ENCODE measurements around the gene DMGDH. TPM values are rescaled to one million over a fixed set of nuclear protein-coding genes. Genes with fewer than 3 reads are reported as not detected.

The DMGDH gene
- total RNA-seq, 1 donor from 2014 or later = 0.32 TPM

GRCh38 chr5:79008362-79008761, 61.1 kb downstream of the DMGDH start:
- peaks cover 2% of the 10 kb centered on the region for H3K27me3 Mint-ChIP-seq (ENCODE audit: insufficient read depth, low read depth)
- H4K20me1 ChIP-seq (ENCODE audit: low read depth) = no peaks in the 10 kb centered on the region
- H3K4me1 Mint-ChIP-seq = no peaks in the 10 kb centered on the region
- DNase-seq (ENCODE audit: low spot score) = no peak
- no peak overlapping the region for H2AFZ ChIP-seq (replicated peaks)
- no peaks in the 10 kb centered on the region for H3K79me2 ChIP-seq (ENCODE audit: low read depth)
- no peaks in the 10 kb centered on the region for H3K36me3 Mint-ChIP-seq
- TF ChIP-seq EZH2phosphoT487 (IDR thresholded peaks at IDR 0.05) = no peak
- TF ChIP-seq CTCF (IDR thresholded peaks at IDR 0.05) = no peak
- TF ChIP-seq EZH2 (IDR thresholded peaks at IDR 0.05) = no peak
- peak overlapping the region; percentile 65 for H3K27ac Mint-ChIP-seq
- H3K4me3 Mint-ChIP-seq = no peak overlapping the region
- no peaks in the 10 kb centered on the region for H3F3A ChIP-seq (ENCODE audit: low read depth)
- H3K9ac ChIP-seq = no peak overlapping the region
- H3K4me1 ChIP-seq = no peaks in the 10 kb centered on the region
- H3K4me2 ChIP-seq = no peak overlapping the region
- peaks cover 2% of the 10 kb centered on the region for H3K9me3 Mint-ChIP-seq
- H3K36me3 ChIP-seq = no peaks in the 10 kb centered on the region
- H3K27me3 ChIP-seq = no peaks in the 10 kb centered on the region
- no peaks in the 10 kb centered on the region for H3K9me3 ChIP-seq (ENCODE audit: low read depth)
- no peak overlapping the region for H3K4me3 ChIP-seq
- no peak overlapping the region for H3K27ac ChIP-seq

- no peak for DNase-seq (ENCODE audit: low spot score)
- Mint-ChIP-seq H3K27me3 (ENCODE audit: insufficient read depth, low read depth) (peaks cover 2% of the 10 kb centered on the region), H3K36me3 (no peaks in the 10 kb centered on the region), H3K9me3 (peaks cover under 1% of the 10 kb centered on the region), H3K4me1 (no peaks in the 10 kb centered on the region), H3K27ac (no peak overlapping the region), H3K4me3 (no peak overlapping the region)
- Histone ChIP-seq H3K9ac (no peak overlapping the region), H3K4me2 (no peak overlapping the region), H3K4me1 (no peaks in the 10 kb centered on the region), H3K79me2 (ENCODE audit: low read depth) (no peaks in the 10 kb centered on the region), H4K20me1 (ENCODE audit: low read depth) (no peaks in the 10 kb centered on the region), H3K27me3 (no peaks in the 10 kb centered on the region), H3F3A (ENCODE audit: low read depth) (no peaks in the 10 kb centered on the region), H3K36me3 (no peaks in the 10 kb centered on the region), H3K4me3 (no peak overlapping the region), H3K27ac (no peak overlapping the region), H2AFZ (replicated peaks) (no peak overlapping the region), H3K9me3 (ENCODE audit: low read depth) (no peaks in the 10 kb centered on the region)
- TF ChIP-seq EZH2 (IDR thresholded peaks at IDR 0.05) (no peak), CTCF (IDR thresholded peaks at IDR 0.05) (no peak), EZH2phosphoT487 (IDR thresholded peaks at IDR 0.05) (no peak)
Measured at GRCh38 chr5:79007872-79008271, 61.6 kb downstream of the DMGDH start.

- H3K36me3 Mint-ChIP-seq = no peaks in the 10 kb centered on the region
- Histone ChIP-seq H3K9ac (no peak overlapping the region), H3K27ac (no peak overlapping the region), H3K4me2 (no peak overlapping the region), H3K4me1 (no peaks in the 10 kb centered on the region), H3K9me3 (ENCODE audit: low read depth) (no peaks in the 10 kb centered on the region), H3K4me3 (no peak overlapping the region), H2AFZ (replicated peaks) (no peak overlapping the region), H4K20me1 (ENCODE audit: low read depth) (no peaks in the 10 kb centered on the region), H3F3A (ENCODE audit: low read depth) (no peaks in the 10 kb centered on the region), H3K36me3 (no peaks in the 10 kb centered on the region), H3K79me2 (ENCODE audit: low read depth) (no peaks in the 10 kb centered on the region), H3K27me3 (no peaks in the 10 kb centered on the region)
- no peak for TF ChIP-seq CTCF (IDR thresholded peaks at IDR 0.05)
- no peak for TF ChIP-seq EZH2phosphoT487 (IDR thresholded peaks at IDR 0.05)
- TF ChIP-seq EZH2 (IDR thresholded peaks at IDR 0.05) = no peak
- H3K27ac Mint-ChIP-seq = no peak overlapping the region
- peaks cover 2% of the 10 kb centered on the region for H3K27me3 Mint-ChIP-seq (ENCODE audit: insufficient read depth, low read depth)
- no peak overlapping the region for H3K4me3 Mint-ChIP-seq
- H3K9me3 Mint-ChIP-seq = no peaks in the 10 kb centered on the region
- H3K4me1 Mint-ChIP-seq = peaks cover 10% of the 10 kb centered on the region
- no peak for DNase-seq (ENCODE audit: low spot score)
Measured at GRCh38 chr5:79005936-79006631, 63.4 kb downstream of the DMGDH start.

Data from neural progenitor cell (in vitro differentiated cells).